HL-60 (cell line): ENCODE data around the gene PAPOLB.

ENCODE experiments used
- DNase-seq, 2 experiments: peaks; one replicate each; pipeline ENCODE4 v3.0.0-alpha.2; 2010 to 2020; ENCODE audit warnings: low read depth in 1 of 2, low spot score in 1 of 2
- H3K27ac ChIP-seq: fragments of 250-450 bp; sonication (Bioruptor Pico); replicated peaks from 2 replicates; pipeline ENCODE4 v1.5.1; 2020; ENCODE audit warnings: mild to moderate bottlenecking, moderate library complexity
- H3K27me3 ChIP-seq: fragments of 250-450 bp; sonication (Bioruptor Pico); 2 replicates; pipeline ENCODE4 v1.5.1; 2021; ENCODE audit warnings: mild to moderate bottlenecking, moderate library complexity; ENCODE audit not compliant: insufficient read depth, poor library complexity, severe bottlenecking
- H3K4me3 ChIP-seq: replicated peaks from 2 replicates; pipeline ENCODE4 v1.5.1; 2011; ENCODE audit warnings: mild to moderate bottlenecking, control low read depth, low read length; ENCODE audit not compliant: insufficient read depth
- GABPA ChIP-seq: IDR thresholded peaks from 2 replicates; pipeline ENCODE4 v1.6.1; 2012; ENCODE audit warnings: low read depth
- POLR2AphosphoS5 ChIP-seq: IDR thresholded peaks from 2 replicates; pipeline ENCODE4 v1.6.1; 2012; ENCODE audit warnings: low read depth
- SPI1 ChIP-seq: IDR thresholded peaks from 2 replicates; pipeline ENCODE4 v1.6.1; 2012; ENCODE audit warnings: low read depth, mild to moderate bottlenecking, borderline replicate concordance
- TF ChIP-seq, protein P1 (sequence below): IDR thresholded peaks from one replicate; pipeline ENCODE4 v1.5.1; 2011; ENCODE audit warnings: low read length, control low read depth, inconsistent platforms; ENCODE audit not compliant: insufficient read depth
- TF ChIP-seq, protein P2 (sequence below): IDR thresholded peaks from 2 replicates; pipeline ENCODE4 v1.6.1; 2012; ENCODE audit warnings: low read depth; ENCODE audit not compliant: insufficient replicate concordance

PAPOLB gene

DNA sequence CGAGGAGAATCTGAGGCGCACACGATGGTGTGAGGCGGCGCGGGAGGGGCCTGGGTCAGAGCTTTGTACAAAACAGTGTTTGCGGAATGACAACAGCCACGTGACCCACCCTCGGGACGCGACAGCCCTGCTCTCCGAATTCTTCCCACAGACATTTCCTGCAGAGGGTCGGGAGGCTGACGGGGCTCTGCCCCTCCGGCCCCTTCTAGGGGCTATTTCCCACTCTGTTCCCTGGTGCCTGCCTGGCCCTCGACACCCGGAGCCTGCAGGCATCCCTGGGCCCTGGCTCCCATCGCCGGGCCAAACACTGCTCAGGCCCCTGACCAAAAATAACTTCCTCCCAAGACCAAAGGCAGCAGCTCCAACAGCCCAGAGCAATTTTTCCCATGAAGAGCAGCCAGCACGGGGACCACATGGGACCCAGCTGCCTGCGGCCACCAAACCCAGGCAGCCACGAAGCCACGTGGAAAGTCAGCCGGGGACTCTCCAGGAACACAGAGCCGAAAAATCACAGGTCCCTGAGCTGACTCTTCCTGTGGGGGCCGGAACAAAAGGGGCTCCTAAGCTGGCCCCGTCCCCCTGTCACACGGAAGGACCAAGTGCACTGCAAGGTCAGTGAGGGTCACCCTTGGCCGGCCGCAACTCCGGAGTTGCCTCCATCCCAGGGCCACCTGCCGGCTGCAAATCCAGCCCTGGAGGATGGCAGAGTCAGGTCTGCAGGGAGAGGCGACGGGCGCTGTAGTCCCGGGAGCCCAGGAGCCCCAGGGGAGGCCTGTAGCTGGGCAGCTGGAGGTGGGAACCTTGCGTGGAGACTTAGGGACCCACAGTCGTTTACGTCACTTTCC is 42.0 kb downstream of the PAPOLB start:
- Histone ChIP-seq H3K4me3 (no peak overlapping the region), H3K27ac (no peak overlapping the region), H3K27me3 (no peaks in the 10 kb centered on the region)
- DNase-seq: no peak
- TF ChIP-seq, protein P1, sequence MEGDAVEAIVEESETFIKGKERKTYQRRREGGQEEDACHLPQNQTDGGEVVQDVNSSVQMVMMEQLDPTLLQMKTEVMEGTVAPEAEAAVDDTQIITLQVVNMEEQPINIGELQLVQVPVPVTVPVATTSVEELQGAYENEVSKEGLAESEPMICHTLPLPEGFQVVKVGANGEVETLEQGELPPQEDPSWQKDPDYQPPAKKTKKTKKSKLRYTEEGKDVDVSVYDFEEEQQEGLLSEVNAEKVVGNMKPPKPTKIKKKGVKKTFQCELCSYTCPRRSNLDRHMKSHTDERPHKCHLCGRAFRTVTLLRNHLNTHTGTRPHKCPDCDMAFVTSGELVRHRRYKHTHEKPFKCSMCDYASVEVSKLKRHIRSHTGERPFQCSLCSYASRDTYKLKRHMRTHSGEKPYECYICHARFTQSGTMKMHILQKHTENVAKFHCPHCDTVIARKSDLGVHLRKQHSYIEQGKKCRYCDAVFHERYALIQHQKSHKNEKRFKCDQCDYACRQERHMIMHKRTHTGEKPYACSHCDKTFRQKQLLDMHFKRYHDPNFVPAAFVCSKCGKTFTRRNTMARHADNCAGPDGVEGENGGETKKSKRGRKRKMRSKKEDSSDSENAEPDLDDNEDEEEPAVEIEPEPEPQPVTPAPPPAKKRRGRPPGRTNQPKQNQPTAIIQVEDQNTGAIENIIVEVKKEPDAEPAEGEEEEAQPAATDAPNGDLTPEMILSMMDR: no peak
- no peak for TF ChIP-seq SPI1
- TF ChIP-seq GABPA: no peak
- TF ChIP-seq POLR2AphosphoS5: no peak
- TF ChIP-seq, protein P2, sequence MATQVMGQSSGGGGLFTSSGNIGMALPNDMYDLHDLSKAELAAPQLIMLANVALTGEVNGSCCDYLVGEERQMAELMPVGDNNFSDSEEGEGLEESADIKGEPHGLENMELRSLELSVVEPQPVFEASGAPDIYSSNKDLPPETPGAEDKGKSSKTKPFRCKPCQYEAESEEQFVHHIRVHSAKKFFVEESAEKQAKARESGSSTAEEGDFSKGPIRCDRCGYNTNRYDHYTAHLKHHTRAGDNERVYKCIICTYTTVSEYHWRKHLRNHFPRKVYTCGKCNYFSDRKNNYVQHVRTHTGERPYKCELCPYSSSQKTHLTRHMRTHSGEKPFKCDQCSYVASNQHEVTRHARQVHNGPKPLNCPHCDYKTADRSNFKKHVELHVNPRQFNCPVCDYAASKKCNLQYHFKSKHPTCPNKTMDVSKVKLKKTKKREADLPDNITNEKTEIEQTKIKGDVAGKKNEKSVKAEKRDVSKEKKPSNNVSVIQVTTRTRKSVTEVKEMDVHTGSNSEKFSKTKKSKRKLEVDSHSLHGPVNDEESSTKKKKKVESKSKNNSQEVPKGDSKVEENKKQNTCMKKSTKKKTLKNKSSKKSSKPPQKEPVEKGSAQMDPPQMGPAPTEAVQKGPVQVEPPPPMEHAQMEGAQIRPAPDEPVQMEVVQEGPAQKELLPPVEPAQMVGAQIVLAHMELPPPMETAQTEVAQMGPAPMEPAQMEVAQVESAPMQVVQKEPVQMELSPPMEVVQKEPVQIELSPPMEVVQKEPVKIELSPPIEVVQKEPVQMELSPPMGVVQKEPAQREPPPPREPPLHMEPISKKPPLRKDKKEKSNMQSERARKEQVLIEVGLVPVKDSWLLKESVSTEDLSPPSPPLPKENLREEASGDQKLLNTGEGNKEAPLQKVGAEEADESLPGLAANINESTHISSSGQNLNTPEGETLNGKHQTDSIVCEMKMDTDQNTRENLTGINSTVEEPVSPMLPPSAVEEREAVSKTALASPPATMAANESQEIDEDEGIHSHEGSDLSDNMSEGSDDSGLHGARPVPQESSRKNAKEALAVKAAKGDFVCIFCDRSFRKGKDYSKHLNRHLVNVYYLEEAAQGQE: no peak

DNA sequence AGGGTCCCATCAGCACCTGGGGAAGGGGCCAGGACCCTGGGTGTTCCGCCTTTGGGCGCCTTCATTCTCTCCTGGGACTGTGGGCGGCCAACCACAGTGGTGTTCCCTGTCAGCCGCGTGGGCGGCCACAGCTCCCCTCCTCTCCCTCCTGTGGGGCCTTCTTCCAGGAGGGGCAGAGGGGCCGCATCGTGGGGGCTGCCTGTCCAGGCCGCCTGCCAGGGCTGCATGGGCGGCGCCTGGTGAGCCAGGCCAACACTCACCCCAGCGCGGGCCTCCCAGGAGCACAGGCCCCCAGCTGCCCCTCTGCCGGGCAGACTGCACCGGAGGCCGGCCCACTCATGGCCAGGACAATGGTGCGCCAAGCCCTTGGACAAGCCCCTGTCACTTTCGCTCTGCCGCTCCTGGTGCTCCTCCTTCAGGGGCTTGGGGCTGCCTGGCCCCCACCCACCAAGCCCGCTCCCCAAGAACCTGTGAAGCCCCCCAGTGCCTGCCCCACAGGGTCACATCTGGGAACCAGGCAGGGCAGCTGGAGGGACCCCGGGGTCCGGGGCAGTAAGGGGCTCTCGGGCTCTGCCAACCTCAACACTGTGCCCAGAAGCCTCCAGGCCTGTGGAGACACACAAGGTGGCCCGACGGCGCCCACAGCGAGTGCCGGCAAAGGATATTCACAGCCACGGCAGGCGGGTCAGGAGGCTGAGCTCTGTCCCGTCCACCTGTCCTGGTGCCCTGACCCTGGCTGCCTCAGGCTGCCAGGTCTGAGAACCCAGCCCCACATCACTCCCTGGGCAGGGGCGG is 43.6 kb downstream of the PAPOLB start:
- DNase-seq: no peak
- Histone ChIP-seq H3K27me3 (peaks cover 6% of the 10 kb centered on the region), H3K27ac (no peak overlapping the region), H3K4me3 (no peak overlapping the region)
- no peak for TF ChIP-seq SPI1

DNA sequence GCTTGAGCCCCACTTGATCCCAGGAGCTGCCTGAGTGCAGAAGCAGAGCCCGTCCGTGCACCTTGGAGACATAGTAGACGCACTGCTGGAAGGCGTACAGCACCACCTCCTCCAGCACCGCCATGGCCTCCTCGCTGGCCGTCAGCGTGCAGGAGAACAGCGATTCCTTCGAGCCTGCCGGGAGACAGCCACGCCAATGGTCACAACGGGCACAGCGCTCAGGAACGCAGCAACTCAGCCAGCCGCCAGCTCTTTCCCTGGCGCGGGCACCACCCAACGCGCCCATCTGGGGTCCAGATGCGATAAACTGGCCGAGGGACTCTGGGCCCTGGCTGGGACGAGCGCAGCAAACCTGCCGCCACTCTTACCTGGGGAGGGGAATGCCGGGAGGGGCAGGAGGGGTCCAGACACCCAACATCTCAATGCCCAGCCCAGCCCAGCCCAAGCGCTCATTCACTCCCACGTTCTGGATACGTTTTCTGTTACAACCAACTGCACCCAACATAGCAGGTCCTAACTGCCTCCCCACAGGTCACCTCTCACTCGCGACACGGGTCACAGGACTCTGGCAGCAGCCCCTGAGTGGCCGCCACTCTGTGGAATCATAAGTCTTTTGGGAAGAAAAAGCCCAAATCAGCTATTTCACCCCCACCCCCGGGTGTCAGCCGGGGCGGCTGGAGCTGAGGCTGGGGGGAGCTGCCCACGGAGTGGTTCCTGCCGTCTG is 44.5 kb downstream of the PAPOLB start:
- Histone ChIP-seq H3K4me3 (no peak overlapping the region), H3K27me3 (peaks cover 6% of the 10 kb centered on the region), H3K27ac (no peak overlapping the region)
- DNase-seq: no peak
- no peak for TF ChIP-seq GABPA
- no peak for TF ChIP-seq SPI1
- TF ChIP-seq, protein P2: no peak
- TF ChIP-seq POLR2AphosphoS5: no peak
- TF ChIP-seq, protein P1: no peak
